Epidermal melanocyte (primary cell): ENCODE measurements around the gene FBXO41.
"Not testable (repeated sequence)": the region's sequence is repeated elsewhere in the genome, so short reads cannot be mapped to it uniquely, and the experiment has no call there.

Experiments used
- DNase-seq: peaks from one replicate; pipeline ENCODE4 v3.0.0; 2011; ENCODE audit warnings: low spot score; ENCODE audit not compliant: insufficient read length

FBXO41 gene

DNA sequence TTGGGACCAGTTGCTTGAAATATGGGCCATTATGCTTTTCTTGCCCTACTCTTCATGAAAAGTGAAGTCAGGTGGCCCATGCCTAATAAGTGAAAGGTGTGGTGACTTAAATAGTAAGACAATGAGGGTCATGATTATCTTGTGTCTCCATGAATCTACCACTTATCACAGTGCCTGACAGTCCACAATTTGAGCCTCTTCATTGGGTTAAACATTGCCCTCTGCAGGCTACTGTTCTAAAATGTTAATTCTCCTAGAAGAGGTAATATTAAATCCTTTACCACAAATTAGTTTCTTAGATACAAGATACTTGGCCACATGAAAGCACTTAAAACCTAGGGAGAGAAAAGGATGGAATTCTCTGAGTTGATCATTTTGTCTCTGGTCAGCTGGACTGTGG is 5.0 kb upstream of the FBXO41 start:
- DNase-seq: no peak

DNA sequence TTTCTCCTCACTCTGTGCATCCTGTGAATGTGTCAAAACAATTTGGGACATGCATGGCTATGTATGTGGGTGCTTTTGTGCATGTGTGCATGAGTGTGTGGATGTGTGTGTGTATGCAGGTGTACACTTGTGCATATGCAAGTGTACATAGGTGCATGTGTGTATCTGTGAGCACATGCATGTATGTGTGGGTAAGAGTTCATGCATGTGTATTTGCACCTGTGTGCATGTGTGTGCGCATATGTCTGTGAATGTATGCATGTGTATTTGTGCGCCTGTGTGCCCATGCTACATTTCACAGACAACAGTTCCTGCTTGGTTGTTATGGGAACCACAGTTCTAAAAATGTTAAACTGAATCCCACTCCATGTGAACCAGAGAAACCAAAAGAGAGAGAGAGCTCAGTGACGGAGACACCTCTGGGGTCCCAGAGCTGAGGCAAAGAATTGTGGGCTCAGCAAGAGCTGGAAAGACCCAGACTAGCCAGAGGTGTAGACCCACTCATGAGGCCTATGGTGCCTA is 1.9 kb upstream of the FBXO41 start:
- no peak for DNase-seq

- peak; percentile 11 for DNase-seq
These were observed 971 bp upstream of the FBXO41 start for GRCh38 chr2:73285159-73285739.

- DNase-seq: peak; percentile 14
These were observed 558 bp downstream of the FBXO41 start for GRCh38 chr2:73283545-73284295.

GRCh38 chr2:73282924-73283544 is 1.2 kb downstream of the FBXO41 start:
- DNase-seq: no peak

GRCh38 chr2:73281244-73281643 is 3.0 kb downstream of the FBXO41 start:
- no peak for DNase-seq

- DNase-seq: no peak
These were observed 4.4 kb downstream of the FBXO41 start for GRCh38 chr2:73279852-73280251.

GRCh38 chr2:73272270-73272669 is 12.0 kb downstream of the FBXO41 start:
- no peak for DNase-seq

DNA sequence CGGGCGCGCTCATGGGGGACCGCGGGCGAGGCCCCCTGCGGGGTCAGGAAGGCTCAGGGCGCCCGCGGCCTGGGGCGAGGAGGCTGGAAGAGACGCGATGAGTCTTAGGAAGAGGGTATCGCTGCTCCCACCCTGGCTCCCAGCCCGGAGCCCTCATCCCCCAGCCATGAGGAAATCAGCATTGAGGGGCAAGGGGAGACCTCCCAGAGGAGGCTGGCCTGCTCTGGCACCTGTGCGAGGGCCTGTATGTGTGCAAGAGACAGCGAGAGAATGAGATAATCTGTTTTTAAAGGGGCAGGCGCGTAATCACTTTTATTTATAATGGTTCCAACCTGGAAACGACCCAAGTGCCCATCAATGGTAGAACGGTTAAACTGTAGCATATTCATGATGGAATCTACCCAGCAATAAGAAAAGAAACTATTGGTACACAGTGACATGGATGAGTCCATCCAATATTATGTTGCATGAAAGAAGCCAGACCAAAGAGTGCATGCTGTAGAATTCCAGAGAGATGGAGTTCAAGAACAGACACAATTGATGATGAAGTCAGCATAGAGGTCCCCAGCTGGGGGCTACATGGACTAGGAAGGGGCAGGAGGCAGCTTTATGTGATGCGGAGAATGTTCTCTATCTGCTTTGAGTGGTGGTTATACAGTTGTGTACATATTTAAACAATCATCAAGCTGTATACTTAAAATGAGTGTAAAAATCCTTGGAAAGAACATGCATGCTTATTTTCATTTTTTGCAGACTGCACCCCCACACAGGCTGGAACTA is 14.4 kb downstream of the FBXO41 start:
- no peak for DNase-seq

DNA sequence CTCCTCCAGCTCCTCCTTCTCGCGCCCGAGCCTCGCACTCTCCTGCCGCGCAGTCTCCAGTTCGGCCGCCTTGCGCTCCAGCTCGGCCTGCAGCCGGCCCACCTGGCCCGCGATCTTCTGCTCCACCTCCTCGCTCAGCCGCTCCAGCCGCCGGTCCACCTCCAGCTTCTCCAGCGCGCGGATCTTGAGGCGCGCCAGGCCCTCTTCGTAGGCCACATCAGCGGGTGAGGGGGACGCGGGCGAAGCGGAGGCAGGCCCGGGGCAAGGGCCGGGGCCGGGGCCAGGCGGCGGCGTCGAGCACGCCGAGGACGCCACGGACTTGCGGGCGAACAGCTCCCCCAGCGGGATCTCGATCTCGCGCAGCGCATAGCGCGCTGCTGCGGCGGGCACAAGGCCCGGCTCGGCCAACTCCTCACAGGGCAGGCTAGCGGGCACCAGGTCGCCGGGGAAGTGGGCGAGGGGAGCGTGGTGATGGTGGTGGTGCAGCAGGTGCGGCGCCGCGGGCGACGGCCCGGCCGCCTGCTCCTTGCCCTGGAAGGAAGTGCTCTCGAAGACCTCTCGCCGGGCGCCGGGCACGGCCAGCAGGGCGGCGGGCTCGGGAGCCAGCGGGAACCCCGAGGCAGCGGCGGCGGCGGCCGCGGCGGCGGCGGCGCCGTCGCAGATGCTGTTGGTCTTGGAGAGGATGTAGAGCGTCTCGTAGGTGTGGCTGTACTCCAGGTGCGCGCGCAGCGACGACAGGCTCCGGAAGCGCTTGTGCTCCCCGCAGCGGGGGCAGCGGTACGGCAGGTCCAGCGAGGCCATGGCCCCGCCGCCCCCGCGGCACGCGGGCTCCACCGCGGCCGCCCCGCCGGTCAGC is 15.2 kb downstream of the FBXO41 start:
- DNase-seq: no peak

DNA sequence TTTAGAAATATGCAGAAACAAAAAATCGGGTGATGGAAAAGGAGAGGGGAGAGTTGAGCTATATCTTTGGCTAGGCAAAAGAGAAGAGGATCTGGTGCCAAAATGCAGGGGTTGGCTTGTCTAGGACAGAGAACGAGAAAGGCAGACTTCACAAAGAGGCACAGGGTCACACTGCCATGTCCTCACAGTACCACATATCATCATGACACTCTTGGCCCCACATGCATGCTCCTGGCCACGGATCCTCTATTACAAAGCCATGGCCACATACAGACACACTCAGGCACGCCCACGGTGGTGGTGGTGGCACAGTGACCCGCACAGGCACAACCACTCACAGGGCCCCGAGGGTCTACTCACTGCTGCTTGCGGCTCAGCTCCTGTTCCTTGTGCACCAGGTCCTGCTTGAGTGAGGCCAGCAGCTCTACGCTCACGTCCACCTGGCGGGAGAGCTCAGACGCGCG is 15.9 kb downstream of the FBXO41 start:
- no peak for DNase-seq

DNA sequence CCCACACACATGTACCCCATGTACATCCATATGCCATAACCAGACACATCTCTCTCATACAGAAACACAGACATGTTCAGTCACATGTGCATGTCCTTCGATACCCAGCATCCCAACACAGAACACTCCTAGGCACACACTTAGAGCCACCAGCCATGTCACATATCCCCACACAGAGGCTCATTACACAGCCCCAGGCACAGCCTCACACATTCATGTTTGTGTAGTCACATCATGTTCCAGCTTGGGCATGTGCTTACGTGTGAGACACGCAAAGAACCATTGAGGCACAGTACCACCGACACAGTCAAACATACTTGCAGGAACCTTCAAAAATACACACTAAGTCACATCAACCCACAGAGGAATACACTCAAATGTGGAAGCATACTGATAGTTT is 17.3 kb downstream of the FBXO41 start:
- DNase-seq: no peak

DNA sequence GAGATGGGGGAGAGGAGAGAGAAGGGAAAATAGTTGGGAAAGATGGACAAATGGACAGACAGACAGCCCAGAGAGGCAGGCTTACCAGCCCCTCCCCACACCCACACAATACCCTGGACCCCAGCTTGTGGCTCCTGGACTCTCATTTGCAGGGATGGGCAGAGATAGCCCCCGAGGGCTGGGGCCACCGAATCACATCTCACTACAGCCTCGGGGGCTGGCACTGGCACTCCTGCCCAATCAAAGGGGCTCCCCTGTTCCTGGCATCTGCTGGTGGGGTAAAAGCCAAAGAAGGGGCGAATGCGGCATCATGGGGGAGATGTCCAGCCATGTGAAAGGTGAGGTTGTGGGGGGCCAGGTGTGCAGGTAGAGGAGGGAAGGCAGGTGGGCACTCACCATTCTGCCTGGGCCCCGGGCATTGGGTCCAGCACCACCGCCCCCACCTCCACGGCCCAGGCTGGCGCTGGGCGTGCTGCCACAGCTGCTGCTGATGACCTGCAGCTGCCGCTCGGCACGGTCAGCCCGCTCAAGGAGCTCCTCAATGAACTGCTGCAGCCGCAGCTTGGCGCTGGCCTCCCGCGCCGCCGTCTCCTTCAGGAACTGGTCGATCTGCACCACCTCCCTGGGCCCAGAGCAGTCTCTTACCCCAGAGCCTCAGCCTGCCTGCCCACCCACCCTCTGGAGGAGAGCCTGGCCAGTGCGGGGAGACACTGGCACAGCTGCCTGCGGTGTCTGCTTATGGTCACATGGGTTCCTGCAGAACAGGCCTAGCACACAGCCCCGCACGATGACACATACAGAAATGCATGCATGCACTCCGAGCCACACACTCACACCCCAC is 18.0 kb downstream of the FBXO41 start:
- no peak for DNase-seq

DNA sequence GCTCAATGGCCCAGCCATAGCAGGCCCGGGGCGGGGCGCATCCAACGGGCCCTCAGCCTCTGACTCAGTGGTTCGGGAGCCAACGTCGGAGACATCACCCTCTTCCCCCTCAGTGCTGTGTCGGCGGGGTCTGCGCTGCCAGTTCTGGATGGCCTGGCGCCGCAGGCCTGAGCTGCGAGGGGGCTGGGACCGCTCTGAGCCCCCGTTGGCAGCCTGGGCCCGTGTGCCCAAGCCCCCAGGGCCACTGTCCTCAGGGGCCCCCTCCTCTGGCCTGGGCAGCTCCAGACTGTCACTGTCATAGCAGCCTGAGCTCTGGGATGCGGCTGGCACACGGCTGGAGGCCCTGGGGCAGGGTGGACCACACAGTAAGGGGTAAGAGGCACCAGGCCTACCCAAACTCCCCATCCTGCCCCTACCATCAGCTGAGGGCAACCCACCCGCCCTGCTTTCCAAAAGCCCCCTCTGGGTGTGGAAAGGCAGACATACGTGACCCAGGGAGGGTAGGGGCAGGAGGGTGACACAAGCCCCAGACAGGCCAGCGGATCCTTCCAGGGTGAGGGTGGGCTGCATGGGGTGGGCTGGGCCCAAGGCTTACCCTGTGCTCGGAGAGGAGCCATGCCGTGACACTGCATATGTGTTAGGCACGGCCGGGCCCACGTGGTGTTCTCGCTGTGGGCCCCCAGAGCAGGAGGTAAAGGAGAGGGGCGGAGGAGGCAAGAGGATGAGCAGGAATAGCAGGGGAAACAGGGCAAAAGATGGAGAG is 18.8 kb downstream of the FBXO41 start:
- DNase-seq: no peak

GRCh38 chr2:73264783-73265182 is 19.5 kb downstream of the FBXO41 start:
- DNase-seq: no peak

GRCh38 chr2:73264332-73264606 is 20.0 kb downstream of the FBXO41 start:
- DNase-seq: no peak

GRCh38 chr2:73263540-73264331 is 20.5 kb downstream of the FBXO41 start:
- DNase-seq: no peak

- DNase-seq: not testable (repeated sequence)
These were observed 21.4 kb downstream of the FBXO41 start for GRCh38 chr2:73262691-73263429.
